Kidney epithelial cell (primary cell): Measurements from ENCODE around the gene RCN1. TPM values are rescaled to one million over a fixed set of nuclear protein-coding genes. Genes with fewer than 3 reads are reported as not detected.
"Not testable (repeated sequence)": the region's sequence is repeated elsewhere in the genome, so short reads cannot be mapped to it uniquely, and the experiment has no call there.

Source experiments
- DNase-seq: peaks from one replicate; pipeline ENCODE4 v3.0.0-alpha.2; 2010; ENCODE audit warnings: low read depth
- H3K27me3 ChIP-seq: 2 replicates; pipeline ENCODE4 v1.6.0; 2011; ENCODE audit warnings: low read length; ENCODE audit not compliant: control insufficient read depth, insufficient read depth
- H3K36me3 ChIP-seq: 2 replicates; pipeline ENCODE4 v1.5.1; 2011; ENCODE audit warnings: low read length; ENCODE audit not compliant: control insufficient read depth, insufficient read depth
- H3K4me3 ChIP-seq: 2 replicates; pipeline ENCODE4 v1.5.1; 2011; ENCODE audit warnings: low read depth, mild to moderate bottlenecking, control low read depth, low read length
- CTCF ChIP-seq: IDR thresholded peaks from 2 replicates; pipeline ENCODE4 v1.5.1; 2011; ENCODE audit warnings: mild to moderate bottlenecking, moderate library complexity, low read length, control low read depth, inconsistent platforms; ENCODE audit not compliant: insufficient read depth, poor library complexity, severe bottlenecking
- total RNA-seq: library from RNA; depleted of rRNA; stranded (reverse); fragments of >200 nt; gene quantifications from 2 replicates; pipeline ENCODE4 v1.2.3, GENCODE V29; 2015

RCN1 gene
- total RNA-seq, 1 donor from 2014 or later = 177 TPM

GRCh38 chr11:32110795-32111194, 19.9 kb downstream of the RCN1 start:
- Histone ChIP-seq H3K36me3 (no peaks in the 10 kb centered on the region), H3K27me3 (no peaks in the 10 kb centered on the region), H3K4me3 (no peak overlapping the region)
- no peak for DNase-seq
- no peak for TF ChIP-seq CTCF

GRCh38 chr11:32113200-32113919, 22.5 kb downstream of the RCN1 start:
- Histone ChIP-seq H3K36me3 (no peaks in the 10 kb centered on the region), H3K4me3 (no peak overlapping the region), H3K27me3 (no peaks in the 10 kb centered on the region)
- DNase-seq = no peak
- no peak for TF ChIP-seq CTCF

- no peak for DNase-seq
- no peaks in the 10 kb centered on the region for H3K36me3 ChIP-seq
- TF ChIP-seq CTCF = no peak
- H3K4me3 ChIP-seq = no peak overlapping the region
- H3K27me3 ChIP-seq = no peaks in the 10 kb centered on the region
Observed at GRCh38 chr11:32113920-32114203, 23.0 kb downstream of the RCN1 start.

- no peak for TF ChIP-seq CTCF
- Histone ChIP-seq H3K4me3 (no peak overlapping the region), H3K36me3 (no peaks in the 10 kb centered on the region), H3K27me3 (no peaks in the 10 kb centered on the region)
- DNase-seq = no peak
Observed at GRCh38 chr11:32115446-32115845, 24.6 kb downstream of the RCN1 start.

- no peak for DNase-seq
- no peaks in the 10 kb centered on the region for H3K27me3 ChIP-seq
- no peaks in the 10 kb centered on the region for H3K36me3 ChIP-seq
- no peak overlapping the region for H3K4me3 ChIP-seq
- no peak for TF ChIP-seq CTCF
Observed at GRCh38 chr11:32116668-32117067, 25.8 kb downstream of the RCN1 start.

- no peak for TF ChIP-seq CTCF
- DNase-seq = no peak
- H3K27me3 ChIP-seq = no peaks in the 10 kb centered on the region
- H3K36me3 ChIP-seq = no peaks in the 10 kb centered on the region
- H3K4me3 ChIP-seq = no peak overlapping the region
Observed at GRCh38 chr11:32118025-32118974, 27.4 kb downstream of the RCN1 start.

GRCh38 chr11:32119139-32119538, 28.3 kb downstream of the RCN1 start:
- H3K27me3 ChIP-seq, DNase-seq, H3K36me3 ChIP-seq, H3K4me3 ChIP-seq: not testable (repeated sequence)
